OCI-M1 (cell line): Measurements from ENCODE around the gene BFSP1.

Experiments used
- DNase-seq: peaks from one replicate; lab custom pipeline; 2025; lab: John Stamatoyannopoulos, UW

BFSP1 gene

GRCh38 chr20:17520583-17520982 is 10.6 kb downstream of the BFSP1 start:
- DNase-seq = no peak

GRCh38 chr20:17519606-17520285 is 11.4 kb downstream of the BFSP1 start:
- no peak for DNase-seq

- DNase-seq = no peak
Measured at GRCh38 chr20:17518339-17519052, 12.7 kb downstream of the BFSP1 start.

- DNase-seq = no peak
Measured at GRCh38 chr20:17515053-17515452, 16.1 kb downstream of the BFSP1 start.

GRCh38 chr20:17513939-17514338 is 17.2 kb downstream of the BFSP1 start:
- DNase-seq = no peak

- no peak for DNase-seq
Measured at GRCh38 chr20:17511401-17511800, 19.8 kb downstream of the BFSP1 start.

GRCh38 chr20:17510548-17510947 is 20.6 kb downstream of the BFSP1 start:
- no peak for DNase-seq

GRCh38 chr20:17508756-17509155 is 22.4 kb downstream of the BFSP1 start:
- DNase-seq = no peak

- DNase-seq = peak; percentile 78
Measured at GRCh38 chr20:17507531-17507930, 23.6 kb downstream of the BFSP1 start.

- DNase-seq = peak; percentile 94
Measured at GRCh38 chr20:17507032-17507431, 24.1 kb downstream of the BFSP1 start.

- DNase-seq = peak; percentile 52
Measured at GRCh38 chr20:17505636-17506517, 25.3 kb downstream of the BFSP1 start.

GRCh38 chr20:17504898-17505635 is 26.1 kb downstream of the BFSP1 start:
- peak; percentile 83 for DNase-seq

GRCh38 chr20:17504066-17504897 is 26.9 kb downstream of the BFSP1 start:
- DNase-seq = no peak

GRCh38 chr20:17503301-17504065 is 27.7 kb downstream of the BFSP1 start:
- no peak for DNase-seq

- DNase-seq = no peak
Measured at GRCh38 chr20:17502105-17502504, 29.1 kb downstream of the BFSP1 start.

GRCh38 chr20:17501701-17502100 is 29.5 kb downstream of the BFSP1 start:
- DNase-seq = no peak

GRCh38 chr20:17500826-17501225 is 30.4 kb downstream of the BFSP1 start:
- DNase-seq = no peak

- DNase-seq = no peak
Measured at GRCh38 chr20:17500271-17500670, 30.9 kb downstream of the BFSP1 start.

GRCh38 chr20:17499041-17499440 is 32.1 kb downstream of the BFSP1 start:
- DNase-seq = no peak

- no peak for DNase-seq
Measured at GRCh38 chr20:17498641-17499040, 32.5 kb downstream of the BFSP1 start.
